NCI-H1436 (cell line): ENCODE data around the gene CFAP97D2.
"Not testable (repeated sequence)": the region's sequence is repeated elsewhere in the genome, so short reads cannot be mapped to it uniquely, and the experiment has no call there.

Source experiments
- DNase-seq: peaks from one replicate; lab custom pipeline; 2025; lab: John Stamatoyannopoulos, UW

CFAP97D2 gene

DNA sequence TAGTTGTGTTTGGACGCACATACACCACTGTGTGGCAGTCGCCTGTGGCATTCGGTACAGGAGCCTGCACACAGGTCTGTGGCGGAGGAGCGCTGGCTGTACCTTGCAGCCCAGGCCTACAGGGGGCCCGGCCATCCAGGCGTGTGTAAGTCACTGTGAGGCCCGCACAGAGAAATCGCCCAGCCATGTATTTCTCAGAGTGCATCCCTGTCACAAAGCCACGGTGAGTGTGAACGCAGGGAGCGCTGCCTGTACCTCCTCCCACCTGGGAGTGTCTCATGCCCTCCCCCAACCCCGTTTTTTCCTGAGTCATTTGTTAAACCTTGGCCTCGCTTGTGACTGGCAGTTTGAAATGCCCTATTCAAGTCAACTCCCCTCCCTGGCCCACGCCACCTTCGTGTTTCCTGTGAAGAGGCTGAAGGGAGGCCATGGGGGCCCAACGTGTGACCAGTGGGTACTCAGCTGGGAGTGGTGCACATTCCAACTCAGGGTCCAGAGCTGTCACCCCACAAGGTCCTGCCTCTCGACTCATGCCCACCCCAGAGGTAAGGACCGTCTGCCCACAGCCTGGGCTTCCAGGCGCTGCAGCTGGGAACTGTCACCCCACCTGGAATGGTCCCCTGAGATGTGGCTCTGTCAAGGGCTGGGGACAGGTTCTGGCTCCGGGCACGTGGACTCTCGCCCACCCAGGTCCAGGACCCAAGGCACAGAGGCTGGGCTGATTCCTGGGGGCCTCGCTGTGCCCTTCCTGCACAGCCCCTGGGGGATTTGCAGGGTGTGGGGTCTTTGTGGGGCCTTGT, 35.1 kb upstream of the CFAP97D2 start:
- no peak for DNase-seq

DNA sequence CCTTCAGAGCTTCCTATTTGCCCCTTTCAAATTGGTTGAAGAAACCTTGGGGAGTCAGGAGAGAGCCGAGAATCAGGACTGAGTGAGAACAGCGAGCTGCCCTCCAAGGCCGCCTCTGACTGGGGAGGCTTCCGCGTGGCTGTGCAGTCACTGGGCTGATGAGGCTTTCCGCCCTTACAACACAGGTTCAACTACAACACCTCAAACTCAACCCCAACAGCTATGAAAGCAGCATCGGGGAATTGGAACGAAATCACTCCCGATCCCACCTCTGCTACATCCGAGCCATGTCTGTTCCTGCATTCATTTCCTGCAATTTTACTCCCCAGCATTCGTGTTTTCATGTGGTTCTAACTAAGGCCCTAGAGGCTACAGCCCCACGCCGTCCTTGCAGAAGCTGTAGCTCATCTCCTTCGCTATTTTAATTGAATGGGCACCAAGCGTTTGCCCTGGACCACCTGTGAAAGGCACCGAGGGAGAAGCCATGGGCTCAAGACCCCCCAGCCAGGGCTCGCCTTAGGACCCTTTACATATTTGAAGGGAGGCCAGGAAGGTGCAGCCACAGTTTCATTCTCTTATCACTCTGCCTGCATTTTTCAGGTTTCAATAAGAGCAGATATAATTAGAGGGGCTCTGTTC, 34.3 kb upstream of the CFAP97D2 start:
- DNase-seq: no peak

DNA sequence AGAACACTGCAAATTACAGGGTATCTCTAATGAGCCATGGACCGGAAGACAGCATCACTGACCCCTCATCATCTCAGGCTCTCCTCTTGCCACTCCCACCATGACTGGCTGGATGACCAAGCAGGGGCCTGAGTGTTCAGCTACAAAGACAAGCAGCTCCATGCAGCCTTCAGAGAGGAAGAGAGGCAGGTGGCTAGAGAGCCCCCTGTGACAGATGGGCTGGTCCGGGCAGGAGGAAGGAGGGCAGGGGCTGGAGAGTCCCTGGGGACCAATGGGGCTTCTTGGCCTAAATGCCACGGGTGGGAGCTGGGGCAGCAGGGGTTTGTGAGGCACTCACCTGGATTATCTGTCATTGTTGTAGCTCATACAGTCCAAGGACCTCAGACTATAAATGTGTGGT, 33.8 kb upstream of the CFAP97D2 start:
- no peak for DNase-seq

DNA sequence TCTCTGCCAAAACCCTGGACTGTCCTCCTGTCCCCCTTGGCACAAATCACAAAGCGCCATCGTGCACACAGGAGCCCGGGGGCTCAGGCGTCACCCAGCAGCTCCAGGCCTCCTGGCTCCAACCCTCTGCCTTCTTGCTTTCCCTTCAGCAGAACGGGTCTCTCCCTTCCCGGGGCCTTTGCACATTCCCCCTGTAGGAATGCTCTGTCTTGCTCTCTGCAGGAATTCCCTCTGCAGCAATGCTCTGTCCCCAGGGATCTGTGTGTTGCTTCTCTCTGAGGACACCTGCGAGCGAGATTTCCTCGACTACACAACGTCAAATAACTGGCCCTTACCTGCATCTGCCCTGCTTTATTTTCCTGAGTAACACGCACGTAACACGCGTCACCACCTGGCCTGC, 33.3 kb upstream of the CFAP97D2 start:
- DNase-seq: no peak

DNA sequence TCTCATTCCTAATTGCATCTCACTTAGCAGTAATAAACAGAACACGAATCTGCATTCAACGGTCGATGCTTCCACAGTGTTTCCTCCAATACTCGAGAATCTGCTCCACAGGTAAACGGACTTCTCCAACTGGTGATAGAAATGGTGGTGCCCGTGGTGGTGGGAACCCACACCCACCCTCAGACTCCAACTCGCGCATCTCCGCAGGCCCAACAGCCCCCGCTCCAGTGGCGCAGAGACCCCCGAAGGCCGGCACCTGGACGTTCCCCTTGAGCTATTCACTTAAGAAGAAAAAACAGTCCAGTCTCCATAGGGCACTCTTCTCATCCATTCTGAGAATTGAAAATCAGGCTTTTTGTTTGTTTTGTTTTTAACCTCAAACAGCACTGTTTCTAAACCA, 32.9 kb upstream of the CFAP97D2 start:
- DNase-seq: no peak

DNA sequence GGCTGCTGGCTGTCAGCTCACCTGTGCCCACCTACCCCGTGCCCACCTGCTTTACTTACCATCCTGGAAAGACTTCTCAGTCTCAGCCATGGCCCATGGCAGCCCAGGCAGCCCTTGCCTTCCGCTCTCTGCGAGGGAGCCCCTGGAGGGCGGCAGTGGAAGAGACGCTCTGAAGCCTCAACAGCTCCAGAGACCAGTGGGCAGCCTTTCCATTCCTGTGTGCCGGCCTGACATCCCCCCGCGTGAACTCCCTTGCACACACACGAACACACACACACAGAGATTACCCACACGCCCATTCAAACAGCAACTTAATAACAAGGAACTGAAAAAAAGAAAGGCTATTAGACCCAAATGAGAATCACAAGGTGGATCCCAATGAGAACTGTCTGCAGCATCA, 32.4 kb upstream of the CFAP97D2 start:
- no peak for DNase-seq

DNA sequence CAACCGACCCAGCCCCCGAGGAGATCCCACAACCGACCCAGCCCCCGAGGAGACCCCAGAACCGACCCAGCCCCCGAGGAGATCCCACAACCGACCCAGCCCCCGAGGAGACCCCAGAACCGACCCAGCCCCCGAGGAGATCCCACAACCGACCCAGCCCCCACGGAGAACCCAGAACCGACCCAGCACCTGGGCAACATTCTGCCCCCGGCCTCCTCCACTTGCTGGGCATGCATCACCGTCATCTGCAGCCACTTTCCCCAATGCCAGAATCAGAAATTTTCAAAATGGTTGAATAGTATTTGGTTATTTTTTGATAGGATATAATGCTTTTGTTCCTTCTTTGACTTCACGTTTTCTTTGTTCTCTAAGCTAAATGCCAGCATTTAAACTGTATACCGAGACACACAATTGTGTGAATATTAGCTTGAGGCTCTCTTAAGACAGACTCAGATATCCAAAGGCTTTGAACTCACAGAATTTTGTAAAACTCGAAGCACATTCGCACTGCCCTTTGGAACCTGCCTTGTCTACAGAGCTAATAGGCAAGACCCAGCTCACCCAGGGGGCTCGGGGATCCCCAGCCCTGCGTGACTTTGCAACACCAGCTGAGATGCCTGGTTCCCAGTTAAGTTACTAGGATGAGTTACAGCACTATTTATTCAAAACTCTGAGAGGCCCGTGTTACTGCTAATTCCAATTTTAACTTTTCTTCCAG, 31.1 kb upstream of the CFAP97D2 start:
- DNase-seq: no peak

DNA sequence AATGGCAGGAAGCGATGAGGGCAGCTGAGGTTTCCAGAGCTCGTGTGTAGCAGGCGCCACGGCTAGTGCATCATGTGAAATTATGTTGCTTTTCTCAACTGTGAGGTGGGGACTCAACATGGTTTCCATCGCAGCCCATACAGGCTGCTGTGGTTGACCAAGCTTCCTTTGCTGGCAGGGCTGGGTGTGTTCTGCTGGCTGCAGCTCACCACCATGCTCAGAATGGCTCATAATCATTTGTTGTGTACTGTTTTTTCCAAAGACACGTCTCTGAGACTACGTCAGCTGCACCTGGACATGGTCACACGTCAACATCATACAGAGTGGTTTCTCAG, 30.6 kb upstream of the CFAP97D2 start:
- no peak for DNase-seq

DNA sequence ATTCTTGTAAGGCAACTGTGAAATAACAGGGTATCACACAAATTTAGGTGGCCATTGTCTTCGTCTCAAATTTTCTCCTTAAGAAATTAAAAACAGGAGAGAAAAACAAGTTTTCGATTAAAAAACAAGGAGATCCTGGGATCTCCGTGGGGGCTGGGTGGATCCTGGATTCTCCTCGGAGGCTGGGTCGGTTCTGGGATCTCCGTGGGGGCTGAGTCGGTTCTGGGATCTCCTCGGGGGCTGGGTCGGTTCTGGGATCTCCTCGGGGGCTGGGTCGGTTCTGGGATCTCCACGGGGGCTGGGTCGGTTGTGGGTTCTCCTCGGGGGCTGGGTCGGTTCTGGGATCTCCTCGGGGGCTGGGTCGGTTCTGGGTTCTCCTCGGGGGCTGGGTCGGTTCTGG, 30.2 kb upstream of the CFAP97D2 start:
- not testable (repeated sequence) for DNase-seq

DNA sequence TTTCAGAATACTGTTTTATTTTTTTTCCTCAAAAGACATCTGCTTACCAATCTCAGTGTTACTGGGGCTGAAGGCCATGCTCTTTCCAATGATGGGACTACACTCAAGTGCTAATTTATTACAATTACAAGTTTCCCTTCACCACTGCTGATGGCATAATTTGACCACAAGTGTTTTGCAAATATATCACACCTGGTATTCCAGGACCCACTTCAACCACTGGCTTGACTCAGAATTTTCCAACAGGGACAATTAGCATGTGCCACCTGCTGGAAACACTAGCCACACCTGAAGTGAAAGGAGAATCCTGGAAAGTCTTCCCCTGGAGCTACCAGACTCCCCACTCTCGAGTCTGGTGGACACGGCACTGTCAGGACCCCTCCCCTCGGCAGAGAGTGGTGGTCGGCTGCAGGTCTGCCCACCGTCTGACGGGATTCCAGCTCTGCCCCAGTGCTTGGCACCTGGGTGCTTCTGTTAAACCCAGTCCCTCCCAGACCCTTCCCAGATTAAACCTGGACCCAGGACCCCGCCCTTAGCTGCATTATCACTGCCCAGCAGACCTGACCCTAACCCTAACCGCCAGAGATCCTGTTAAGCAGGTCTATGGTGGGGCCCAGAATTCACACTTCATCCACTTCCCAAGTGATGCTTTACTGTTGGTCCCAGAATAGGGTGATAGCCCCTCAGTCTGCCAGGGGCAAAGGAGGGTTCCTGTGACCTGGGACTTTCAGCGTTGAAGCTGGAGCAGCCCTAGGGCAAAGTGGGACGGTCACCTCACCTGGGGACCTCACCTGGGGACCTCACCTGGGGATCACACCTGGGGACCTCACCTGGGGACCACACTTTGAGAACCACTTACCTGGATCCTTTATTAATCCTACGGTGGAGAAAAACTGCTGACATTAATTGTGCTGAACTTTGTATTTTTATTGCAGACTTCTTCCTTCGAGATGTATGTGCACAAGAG, 29.0 kb upstream of the CFAP97D2 start:
- DNase-seq: no peak

DNA sequence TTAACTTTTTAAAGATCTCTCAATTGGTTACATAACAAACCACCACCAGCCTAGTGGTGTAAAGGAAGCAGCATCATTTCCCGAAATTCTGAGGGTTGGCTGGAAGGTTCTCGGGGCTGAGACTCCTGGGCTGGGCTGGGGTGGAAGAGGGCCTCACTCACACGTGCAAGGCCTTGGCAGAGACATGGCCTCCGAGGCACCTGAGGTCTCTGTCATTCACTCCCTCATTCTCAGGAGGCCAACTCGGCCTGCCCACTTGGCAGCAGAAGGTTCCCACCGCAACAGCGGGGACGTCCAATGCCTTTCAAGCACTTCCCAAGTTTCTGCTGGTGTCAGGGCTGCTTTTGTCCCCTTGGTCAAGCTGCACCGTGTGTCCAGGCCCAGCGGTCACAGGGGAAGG, 28.0 kb upstream of the CFAP97D2 start:
- no peak for DNase-seq

DNA sequence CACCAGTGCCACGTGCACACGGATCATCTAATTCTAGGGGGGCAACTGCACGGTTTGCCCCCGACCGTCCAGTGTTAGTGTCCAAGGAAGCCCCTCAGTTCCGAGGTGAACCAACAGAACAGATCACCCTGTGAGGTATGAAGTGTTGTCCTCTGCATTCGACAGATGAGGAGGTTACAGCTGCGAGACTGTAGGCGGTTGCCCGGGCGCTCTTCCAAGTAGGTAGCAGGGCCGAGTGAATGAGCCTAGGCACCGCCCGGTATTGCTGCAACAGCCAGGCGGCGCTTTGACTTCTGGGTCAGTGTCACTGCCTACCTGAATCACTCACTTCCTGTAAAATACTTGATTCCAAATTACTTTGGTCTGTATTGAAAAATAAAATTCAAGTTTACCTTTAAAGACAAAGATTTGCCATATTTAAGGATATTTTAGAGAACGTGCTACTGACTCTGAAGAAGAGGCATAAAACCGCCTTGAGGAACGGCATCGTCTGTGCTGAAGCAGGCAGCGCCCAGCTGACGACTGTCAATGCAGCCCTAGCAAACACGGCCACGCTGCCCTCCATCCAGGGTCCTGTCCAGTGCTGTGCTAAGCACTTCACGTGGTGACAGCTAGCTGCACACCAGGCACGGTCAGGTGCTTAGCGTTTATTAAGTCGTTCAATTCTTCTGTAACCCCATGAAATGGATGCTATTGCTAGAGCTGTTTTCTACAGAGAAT, 27.3 kb upstream of the CFAP97D2 start:
- DNase-seq: no peak

DNA sequence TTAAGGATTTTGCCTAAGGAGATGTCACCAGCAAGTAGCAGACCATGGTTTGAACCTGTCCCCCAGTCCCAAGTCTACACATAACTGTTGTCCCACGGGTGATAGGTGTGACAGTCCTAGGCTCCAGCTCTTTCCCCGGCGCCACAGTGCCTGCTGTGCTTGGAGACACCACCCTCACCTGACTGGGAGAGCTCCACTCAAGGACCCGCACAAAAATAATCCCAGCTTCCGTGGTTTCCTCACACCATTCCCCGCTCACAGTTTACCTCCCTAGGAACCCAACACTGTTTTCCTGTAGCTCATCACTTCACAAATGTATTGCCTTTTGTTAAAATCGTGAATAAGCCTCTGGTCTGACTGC, 26.8 kb upstream of the CFAP97D2 start:
- no peak for DNase-seq

DNA sequence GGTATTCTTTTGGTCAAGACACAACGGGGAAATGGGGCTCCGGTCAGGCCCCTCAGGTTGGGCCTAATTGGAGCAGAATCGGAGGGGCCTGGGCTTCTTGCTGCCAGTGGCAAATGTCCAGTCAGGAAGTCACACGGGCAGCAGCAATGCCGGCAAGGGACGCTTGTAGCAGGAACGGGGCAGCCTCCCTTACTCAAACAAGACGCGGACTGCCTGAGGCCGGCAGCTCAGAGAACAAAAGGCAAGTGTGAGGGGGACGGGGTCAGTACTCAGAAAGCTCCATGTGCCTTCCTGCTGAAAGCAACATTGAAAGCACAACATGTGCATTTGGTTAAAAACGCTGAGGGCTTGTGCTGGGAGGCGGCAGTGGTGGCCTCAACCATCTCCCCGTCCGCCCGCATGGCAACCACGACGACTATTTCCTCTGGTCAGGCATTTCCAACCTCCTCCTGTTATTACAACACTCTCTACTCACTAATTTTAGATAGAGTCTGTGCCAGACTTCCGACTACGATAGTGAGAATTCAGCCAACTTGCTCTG, 26.2 kb upstream of the CFAP97D2 start:
- no peak for DNase-seq

DNA sequence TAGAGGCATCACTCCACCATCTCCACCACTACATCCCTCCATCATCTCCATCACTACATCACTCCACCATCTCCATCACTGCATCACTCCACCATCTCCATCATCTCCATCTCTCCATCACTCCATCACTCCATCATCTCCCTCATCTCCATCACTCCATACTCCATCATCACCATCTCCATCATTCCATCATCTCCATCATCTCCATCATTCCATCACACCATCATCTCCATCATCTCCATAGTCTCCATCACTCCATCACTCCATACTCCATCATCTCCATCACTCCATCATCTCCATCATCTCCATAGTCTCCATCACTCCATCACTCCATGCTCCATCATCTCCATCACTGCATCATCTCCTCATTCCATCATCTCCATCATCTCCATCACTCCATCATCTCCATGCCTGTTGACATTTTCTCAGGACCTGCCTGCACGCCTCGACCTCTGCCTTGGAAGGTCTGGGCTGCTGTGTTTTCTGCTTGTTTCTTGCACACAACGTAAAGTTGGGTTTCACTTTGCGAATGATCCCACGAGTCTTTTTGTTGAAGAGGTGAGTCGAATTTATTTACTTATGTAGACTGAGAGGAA, 25.5 kb upstream of the CFAP97D2 start:
- no peak for DNase-seq

DNA sequence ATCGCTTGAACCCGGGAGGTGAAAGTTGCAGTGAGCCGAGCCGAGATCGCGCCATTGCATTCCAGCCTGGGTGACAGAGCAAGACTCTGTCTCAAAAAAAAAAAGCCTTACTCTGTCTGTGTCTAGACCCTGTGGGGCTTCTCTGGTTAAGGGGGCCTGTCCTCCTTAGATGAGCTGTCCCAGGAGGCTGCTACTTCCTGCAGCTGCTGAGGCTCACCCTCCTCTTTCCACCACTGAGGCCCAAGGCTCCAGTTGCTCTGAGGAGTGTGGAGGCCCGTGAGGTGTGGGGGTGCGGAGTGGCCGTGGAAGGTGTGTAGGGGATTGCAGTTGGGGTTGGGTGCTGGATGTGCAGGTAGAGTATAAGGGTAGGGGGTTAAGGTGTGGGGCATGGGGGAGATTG, 24.6 kb upstream of the CFAP97D2 start:
- no peak for DNase-seq

DNA sequence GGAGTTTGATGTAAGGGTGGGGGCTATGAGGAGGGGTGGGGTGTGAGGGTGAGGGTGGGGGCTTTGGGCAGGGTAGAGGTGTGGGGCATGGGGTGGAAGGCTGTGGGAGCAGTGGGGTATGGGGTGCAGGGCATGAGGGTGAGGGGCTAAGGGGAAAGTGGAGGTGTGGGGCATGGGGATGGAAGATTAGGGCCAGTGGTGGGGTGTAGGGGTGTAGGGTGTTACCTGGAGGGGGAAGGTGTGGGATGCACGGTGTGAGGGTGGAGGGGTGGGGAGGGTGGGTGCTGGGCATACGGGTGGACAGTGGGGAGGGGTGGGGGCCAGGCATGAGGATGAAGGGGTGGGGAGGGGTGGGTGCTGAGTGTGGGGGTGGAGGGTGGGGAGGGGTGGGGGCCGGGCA, 23.7 kb upstream of the CFAP97D2 start:
- no peak for DNase-seq

DNA sequence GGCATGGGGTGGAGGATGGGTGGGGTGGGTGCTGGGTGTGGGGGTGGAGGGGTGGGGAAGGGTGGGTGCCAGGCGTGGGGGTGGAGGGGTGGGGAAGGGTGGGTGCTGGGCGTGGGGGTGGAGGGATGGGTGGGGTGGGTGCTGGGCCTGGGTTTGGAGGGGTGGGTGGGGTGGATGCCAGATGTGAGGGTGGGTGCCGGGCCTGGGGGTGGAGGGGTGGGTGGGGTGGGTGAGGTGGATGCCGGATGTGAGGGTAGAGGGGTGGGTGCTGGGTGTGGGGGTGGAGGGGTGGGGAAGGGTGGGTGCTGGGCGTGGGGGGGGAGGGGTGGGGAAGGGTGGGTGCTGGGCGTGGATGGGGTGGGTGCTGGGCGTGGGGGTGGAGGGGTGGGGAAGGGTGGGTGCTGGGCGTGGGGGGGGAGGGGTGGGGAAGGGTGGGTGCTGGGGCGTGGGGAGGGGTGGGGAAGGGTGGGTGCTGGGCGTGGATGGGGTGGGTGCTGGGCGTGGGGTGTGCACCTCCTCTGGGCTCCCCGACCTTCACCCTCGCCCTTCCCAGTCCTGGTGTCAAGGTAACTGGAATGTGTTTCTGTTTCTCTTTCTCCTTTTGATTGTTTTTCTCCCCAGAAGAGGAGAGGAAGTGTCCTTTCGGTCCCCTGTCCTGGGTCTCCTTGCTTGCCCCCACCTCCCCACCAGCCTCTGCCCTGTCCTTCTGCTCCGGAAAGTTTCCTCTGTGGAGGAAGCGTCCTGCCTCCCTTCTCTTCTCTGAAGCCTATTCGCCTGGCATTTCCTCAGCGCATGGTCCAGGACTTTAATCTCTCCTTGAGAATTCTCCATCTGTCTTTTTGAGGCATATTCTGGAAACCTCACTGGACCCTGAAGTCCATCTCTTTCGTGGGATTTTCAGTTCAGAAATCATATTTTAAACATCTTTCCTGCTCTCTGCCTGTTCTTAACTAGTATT, 22.9 kb upstream of the CFAP97D2 start:
- DNase-seq: no peak

DNA sequence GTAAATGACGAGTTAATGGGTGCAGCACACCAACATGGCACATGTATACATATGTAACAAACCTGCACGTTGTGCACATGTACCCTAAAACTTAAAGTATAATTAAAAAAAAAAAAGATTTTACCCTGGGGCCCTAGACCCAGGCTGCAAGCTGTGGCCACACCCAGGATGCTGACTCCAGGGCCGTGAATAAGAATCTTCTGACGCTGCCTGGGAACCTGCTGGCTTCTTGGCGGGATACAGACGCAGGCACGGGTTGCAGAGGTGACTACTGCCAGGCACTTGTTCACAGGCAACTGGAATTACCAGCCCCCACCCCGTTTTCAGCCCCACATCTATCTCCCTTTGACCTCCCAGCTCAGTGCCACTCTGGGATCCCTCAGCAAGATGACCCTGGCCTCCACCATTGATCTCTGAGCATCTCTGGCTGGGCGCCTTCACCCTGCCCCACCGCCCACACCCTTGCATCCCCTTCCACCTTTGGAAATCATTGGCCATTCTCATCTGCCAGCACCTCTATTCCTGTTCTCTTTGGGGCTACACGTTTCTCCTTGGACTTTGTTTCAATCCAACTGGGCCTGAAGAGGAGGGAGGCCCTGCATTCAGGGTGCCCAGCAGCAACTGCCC, 21.1 kb upstream of the CFAP97D2 start:
- no peak for DNase-seq
